Activated B cell treated with CpG ODN at 0.5 μM for 24 hours (primary cell): ENCODE measurements around the gene FMNL2. TPM values are rescaled to one million over a fixed set of nuclear protein-coding genes. Genes with fewer than 3 reads are reported as not detected.

Experiments used
- ATAC-seq: fragments of 200-7000 bp; cut with Tn5 transposase; one replicate; pipeline ENCODE4 v1.10.0; 2021; ENCODE audit warnings: low read depth, mild to moderate bottlenecking, moderate library complexity
- CTCF ChIA-PET: fragments of 350-600 bp; sonication (Branson Sonifier 250); formaldehyde crosslinking; loops from one replicate; lab custom pipeline; 2021; ENCODE audit warnings: antibody characterized with exemption; lab: Charles Lee
- POLR2A ChIA-PET: fragments of 350-600 bp; sonication (Branson Sonifier 250); formaldehyde crosslinking; loops from one replicate; lab custom pipeline; 2021; ENCODE audit warnings: antibody characterized with exemption; lab: Charles Lee
- DNase-seq: peaks from one replicate; pipeline ENCODE4 v3.0.0; 2022
- H3K27ac Mint-ChIP-seq: one replicate; pipeline ENCODE4 v1.8.0; 2020; ENCODE audit warnings: mixed read lengths
- H3K27me3 Mint-ChIP-seq: one replicate; pipeline ENCODE4 v1.8.0; 2021; ENCODE audit warnings: mixed read lengths
- H3K36me3 Mint-ChIP-seq: one replicate; pipeline ENCODE4 v1.8.0; 2021; ENCODE audit warnings: low read depth, mixed read lengths
- H3K4me1 Mint-ChIP-seq: one replicate; pipeline ENCODE4 v1.8.0; 2021; ENCODE audit warnings: mixed read lengths
- H3K4me3 Mint-ChIP-seq: one replicate; pipeline ENCODE4 v1.8.0; 2020; ENCODE audit warnings: mild to moderate bottlenecking, mixed read lengths
- H3K9me3 Mint-ChIP-seq: one replicate; pipeline ENCODE4 v1.8.0; 2020; ENCODE audit warnings: mixed read lengths
- CTCF ChIP-seq: fragments of 200-600 bp; IDR thresholded peaks from one replicate; pipeline ENCODE4 v1.8.0; 2022; ENCODE audit warnings: antibody characterized with exemption, mild to moderate bottlenecking
- intact Hi-C: fragments of 100-400 bp; cut with micrococcal nuclease; formaldehyde crosslinking; loops from one replicate; pipeline ENCODE4 v1.15.1; 2024
- total RNA-seq: library from RNA; stranded (reverse); gene quantifications from 2 replicates; pipeline ENCODE4 v1.2.3, GENCODE V29; 2022

The FMNL2 gene
- total RNA-seq, 1 donor from 2014 or later = 4.0 TPM

GRCh38 chr2:152693033-152693432, 358.1 kb downstream of the FMNL2 start:
- no peaks in the 10 kb centered on the region for H3K27me3 Mint-ChIP-seq
- no peak for TF ChIP-seq CTCF
- no peak for DNase-seq
- intact Hi-C loops = loop anchor here (5.0 kb wide), 1 partner anchor 36 kb away; no protein-coding TSS in a partner anchor
- no peak overlapping the region for H3K27ac Mint-ChIP-seq
- CTCF ChIA-PET = no interaction called here
- POLR2A ChIA-PET = no interaction called here
- no peak for ATAC-seq
- peaks cover 39% of the 10 kb centered on the region for H3K36me3 Mint-ChIP-seq
- H3K4me3 Mint-ChIP-seq = no peak overlapping the region
- no peaks in the 10 kb centered on the region for H3K9me3 Mint-ChIP-seq
- peaks cover 32% of the 10 kb centered on the region for H3K4me1 Mint-ChIP-seq

GRCh38 chr2:152694161-152694661, 359.2 kb downstream of the FMNL2 start:
- POLR2A ChIA-PET = no interaction called here
- Mint-ChIP-seq H3K27me3 (no peaks in the 10 kb centered on the region), H3K36me3 (peaks cover 33% of the 10 kb centered on the region), H3K27ac (peak overlapping the region; percentile 65), H3K9me3 (no peaks in the 10 kb centered on the region), H3K4me3 (peak overlapping the region; percentile 55), H3K4me1 (peaks cover 34% of the 10 kb centered on the region)
- DNase-seq (no peak), ATAC-seq (peak; percentile 34)
- intact Hi-C loops = loop anchor here (5.0 kb wide), 1 partner anchor 37 kb away; no protein-coding TSS in a partner anchor
- no peak for TF ChIP-seq CTCF
- CTCF ChIA-PET = no interaction called here

GRCh38 chr2:152695763-152696162, 360.8 kb downstream of the FMNL2 start:
- ATAC-seq (no peak), DNase-seq (no peak)
- no peaks in the 10 kb centered on the region for H3K9me3 Mint-ChIP-seq
- peaks cover 36% of the 10 kb centered on the region for H3K36me3 Mint-ChIP-seq
- peaks cover 36% of the 10 kb centered on the region for H3K4me1 Mint-ChIP-seq
- H3K27me3 Mint-ChIP-seq = no peaks in the 10 kb centered on the region
- no peak overlapping the region for H3K27ac Mint-ChIP-seq
- intact Hi-C loops = loop anchor here (2.0 kb wide), 1 partner anchor 15 kb away; no protein-coding TSS in a partner anchor
- POLR2A ChIA-PET = no interaction called here
- CTCF ChIA-PET = no interaction called here
- H3K4me3 Mint-ChIP-seq = no peak overlapping the region
- no peak for TF ChIP-seq CTCF

- DNase-seq = no peak
- no peak for ATAC-seq
- H3K27me3 Mint-ChIP-seq = no peaks in the 10 kb centered on the region
- H3K4me1 Mint-ChIP-seq = peaks cover 36% of the 10 kb centered on the region
- H3K27ac Mint-ChIP-seq = no peak overlapping the region
- CTCF ChIA-PET = no interaction called here
- TF ChIP-seq CTCF = no peak
- H3K36me3 Mint-ChIP-seq = peaks cover 38% of the 10 kb centered on the region
- H3K4me3 Mint-ChIP-seq = no peak overlapping the region
- intact Hi-C loops = loop anchor here (2.0 kb wide), 1 partner anchor 14 kb away; no protein-coding TSS in a partner anchor
- POLR2A ChIA-PET = interaction anchor here (1.1 kb wide), 1 partner anchor 21 kb away, joined by 4 read pairs; the partner anchor contains the start of gene PRPF40A
- H3K9me3 Mint-ChIP-seq = no peaks in the 10 kb centered on the region
Observed at GRCh38 chr2:152696476-152696875, 361.5 kb downstream of the FMNL2 start.

Other genes with a start within 250 kb of the FMNL2 start
- gene CACNB4, start 236.1 kb upstream of the FMNL2 start, total RNA-seq = 0.73 and 0.86 TPM in 2 replicates
- 24.5 and 27.4 TPM in 2 replicates for gene STAM2, start 159.4 kb upstream of the FMNL2 start, total RNA-seq